Astrocyte of the cerebellum (primary cell): ENCODE data around the gene FRMD1.

Experiments used
- DNase-seq: peaks from one replicate; pipeline ENCODE4 v3.0.0-alpha.2; 2011; ENCODE audit warnings: low read depth
- H3K4me3 ChIP-seq: 2 replicates; pipeline ENCODE4 v1.5.1; 2011; ENCODE audit warnings: mild to moderate bottlenecking, low read depth, low read length, moderate library complexity
- in situ Hi-C: cut with HindIII; loops from 2 replicates; pipeline ENCODE4 v1.10.0; 2017; ENCODE audit warnings: low sequenced_read_pairs
- TF ChIP-seq, protein P1 (sequence below): IDR thresholded peaks from 2 replicates; pipeline ENCODE4 v1.5.1; 2012; ENCODE audit warnings: low read length, low read depth, moderate library complexity, mild to moderate bottlenecking; ENCODE audit errors: missing control alignments

FRMD1 gene

DNA sequence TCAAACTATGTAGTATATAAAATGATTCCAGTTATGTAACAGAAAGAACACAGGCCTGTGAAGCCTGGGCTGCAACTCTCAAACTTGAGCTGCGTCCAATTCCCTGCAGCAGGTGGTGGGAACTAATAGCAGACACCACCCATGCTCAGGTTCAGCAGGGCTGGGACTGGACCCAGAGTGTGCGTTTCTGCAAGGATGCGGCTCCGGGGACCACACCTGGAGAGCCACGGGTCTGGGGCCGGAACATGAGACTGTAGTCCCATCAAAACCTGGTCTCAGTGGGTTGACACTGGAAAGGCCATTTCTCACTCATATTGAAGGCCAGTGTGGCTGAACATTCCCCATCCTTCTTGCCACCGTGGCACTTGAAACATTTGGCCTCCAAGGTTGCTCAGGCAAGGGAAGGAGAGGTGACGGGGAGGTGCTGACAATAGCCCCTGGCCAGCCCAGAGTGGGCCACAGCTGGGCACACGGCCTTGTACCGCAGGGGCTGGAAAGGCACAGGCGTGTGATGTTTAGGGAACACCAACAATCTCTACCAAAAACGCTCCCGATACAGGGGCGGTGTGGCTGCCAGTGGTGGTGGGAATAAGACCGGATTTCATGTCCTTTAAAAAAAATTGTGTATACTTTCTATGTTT, 38.0 kb downstream of the FRMD1 start:
- no peak overlapping the region for H3K4me3 ChIP-seq
- in situ Hi-C loops, result no loop called here
- TF ChIP-seq, protein P1, sequence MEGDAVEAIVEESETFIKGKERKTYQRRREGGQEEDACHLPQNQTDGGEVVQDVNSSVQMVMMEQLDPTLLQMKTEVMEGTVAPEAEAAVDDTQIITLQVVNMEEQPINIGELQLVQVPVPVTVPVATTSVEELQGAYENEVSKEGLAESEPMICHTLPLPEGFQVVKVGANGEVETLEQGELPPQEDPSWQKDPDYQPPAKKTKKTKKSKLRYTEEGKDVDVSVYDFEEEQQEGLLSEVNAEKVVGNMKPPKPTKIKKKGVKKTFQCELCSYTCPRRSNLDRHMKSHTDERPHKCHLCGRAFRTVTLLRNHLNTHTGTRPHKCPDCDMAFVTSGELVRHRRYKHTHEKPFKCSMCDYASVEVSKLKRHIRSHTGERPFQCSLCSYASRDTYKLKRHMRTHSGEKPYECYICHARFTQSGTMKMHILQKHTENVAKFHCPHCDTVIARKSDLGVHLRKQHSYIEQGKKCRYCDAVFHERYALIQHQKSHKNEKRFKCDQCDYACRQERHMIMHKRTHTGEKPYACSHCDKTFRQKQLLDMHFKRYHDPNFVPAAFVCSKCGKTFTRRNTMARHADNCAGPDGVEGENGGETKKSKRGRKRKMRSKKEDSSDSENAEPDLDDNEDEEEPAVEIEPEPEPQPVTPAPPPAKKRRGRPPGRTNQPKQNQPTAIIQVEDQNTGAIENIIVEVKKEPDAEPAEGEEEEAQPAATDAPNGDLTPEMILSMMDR, result no peak
- no peak for DNase-seq

DNA sequence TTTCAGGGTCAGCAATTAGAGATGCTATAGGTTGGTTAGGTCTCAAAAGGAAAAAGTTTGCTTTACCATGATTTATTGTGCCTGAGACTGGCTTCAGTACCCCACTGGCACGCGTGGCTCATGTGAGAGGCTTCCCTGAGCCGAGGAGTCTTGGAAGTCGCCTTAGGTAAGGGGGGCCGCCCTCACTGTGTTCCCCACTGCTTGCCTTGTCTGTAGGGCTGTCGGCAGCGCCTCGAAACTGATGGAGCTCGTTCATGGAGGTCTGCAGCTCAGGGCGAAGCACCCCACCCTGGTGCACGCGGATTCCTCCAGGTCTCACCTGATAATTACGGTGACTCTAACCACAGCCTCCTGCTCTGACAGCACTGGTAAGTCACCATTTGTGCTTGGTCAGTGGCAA, 39.2 kb downstream of the FRMD1 start:
- no peak overlapping the region for H3K4me3 ChIP-seq
- TF ChIP-seq, protein P1, result no peak
- in situ Hi-C loops, result no loop called here
- DNase-seq, result no peak

DNA sequence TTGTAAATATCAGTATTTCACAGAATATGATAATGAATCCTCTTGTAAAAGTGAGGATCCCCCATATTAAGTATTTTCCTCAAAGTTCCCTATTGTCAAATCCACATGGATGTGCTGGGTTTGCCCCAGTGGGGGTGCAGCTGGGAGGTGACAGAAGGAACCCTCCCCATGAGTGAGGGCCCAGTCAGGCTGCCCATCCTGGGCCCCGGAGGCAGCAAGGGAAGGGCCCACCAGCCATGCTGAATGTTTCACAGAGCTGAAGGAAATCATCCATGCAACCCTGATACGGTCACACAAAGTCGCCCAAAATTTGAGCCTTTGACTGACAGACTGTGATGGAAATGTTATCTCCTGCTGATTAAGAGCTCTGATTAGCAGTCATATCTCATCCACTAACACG, 39.7 kb downstream of the FRMD1 start:
- no peak for DNase-seq
- TF ChIP-seq, protein P1, result no peak
- in situ Hi-C loops, result no loop called here
- H3K4me3 ChIP-seq, result no peak overlapping the region

DNA sequence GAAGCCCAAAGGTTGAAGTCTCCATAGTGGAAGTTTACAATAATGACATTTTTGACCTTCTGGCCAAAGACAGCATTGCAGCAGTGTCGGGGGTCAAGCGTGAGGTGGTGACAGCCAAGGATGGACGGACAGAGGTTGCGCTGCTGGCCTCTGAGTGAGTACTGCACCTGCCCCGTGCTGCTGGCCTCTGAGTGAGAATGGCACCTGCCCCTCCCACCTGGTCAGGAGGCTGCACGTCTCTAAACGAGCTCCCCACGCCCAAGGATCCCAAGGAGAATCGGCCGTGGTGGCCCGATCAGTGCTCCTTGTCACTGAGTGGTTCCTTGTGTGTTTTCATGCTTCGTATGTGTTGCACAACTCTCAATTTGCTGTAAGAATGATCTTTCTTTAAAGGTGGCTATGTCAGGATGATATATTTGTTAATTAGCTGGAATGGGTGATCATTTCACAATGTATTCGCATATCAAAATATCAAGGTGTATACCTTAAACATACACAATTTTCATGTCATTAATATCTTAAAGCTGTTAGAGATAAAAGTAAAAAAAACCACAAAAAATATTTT, 40.4 kb downstream of the FRMD1 start:
- H3K4me3 ChIP-seq, result no peak overlapping the region
- in situ Hi-C loops, result no loop called here
- TF ChIP-seq, protein P1, result no peak
- DNase-seq, result no peak

DNA sequence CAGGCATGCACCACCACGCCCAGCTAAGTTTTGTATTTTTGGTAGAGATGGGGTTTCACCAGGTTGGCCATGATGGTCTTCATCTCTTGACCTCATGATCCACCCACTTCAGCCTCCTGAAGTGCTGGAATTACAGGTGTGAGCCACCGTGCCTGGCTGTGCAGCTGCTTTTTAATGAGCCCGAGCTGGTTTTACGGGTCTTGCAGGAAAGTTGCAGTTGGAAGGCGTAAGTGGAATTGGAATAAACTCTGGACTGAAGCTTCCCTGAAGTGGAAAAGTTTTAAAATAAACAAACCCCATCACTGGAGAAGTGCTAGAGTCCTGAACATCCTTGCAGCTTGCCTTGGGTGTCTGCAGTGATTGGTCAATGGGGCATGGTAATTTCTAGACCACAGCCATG, 41.2 kb downstream of the FRMD1 start:
- no peak overlapping the region for H3K4me3 ChIP-seq
- DNase-seq, result no peak
- in situ Hi-C loops, result no loop called here
- TF ChIP-seq, protein P1, result no peak

DNA sequence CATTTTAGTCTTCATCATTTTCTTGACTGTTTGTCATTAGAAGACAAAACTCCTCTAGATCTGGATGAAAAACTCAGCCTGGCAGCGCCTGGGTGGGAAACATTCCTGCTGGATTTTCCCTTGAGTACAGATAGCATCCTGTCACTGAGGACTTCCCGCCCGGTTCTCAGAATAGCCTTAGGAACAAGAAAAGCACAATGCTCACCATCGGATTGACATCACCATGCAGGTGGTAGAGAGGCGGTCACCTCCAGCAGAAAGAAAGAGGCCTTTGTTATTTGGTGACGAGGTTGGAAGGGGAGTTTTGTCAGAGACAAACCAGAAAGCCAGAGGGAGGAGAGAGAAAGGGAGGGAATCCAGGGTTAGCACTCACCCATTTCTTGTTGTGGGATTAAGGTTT, 41.8 kb downstream of the FRMD1 start:
- TF ChIP-seq, protein P1, result no peak
- no peak overlapping the region for H3K4me3 ChIP-seq
- in situ Hi-C loops, result no loop called here
- no peak for DNase-seq
